Pancreas (tissue), 10 donors: ENCODE data around the gene SYNDIG1. TPM values are rescaled to one million over a fixed set of nuclear protein-coding genes. Genes with fewer than 3 reads are reported as not detected.

ENCODE experiments used
- ATAC-seq, 4 donors: fragments of 200-7000 bp; cut with Tn5 transposase; one replicate each; pipeline versions ENCODE4 v1.8.0 to v1.9.1; 2020; ENCODE audit warnings: mild to moderate bottlenecking in 4 of 4, moderate library complexity in 4 of 4
- DNase-seq, 6 donors: peaks; one replicate each; pipeline ENCODE4 v3.0.0-alpha.2; 2020
- FAIRE-seq: peaks from 2 replicates; lab custom pipeline; 2012; peaks lifted over from hg19 to GRCh38; lab: Jason Lieb, UNC
- H3K27ac ChIP-seq, 4 donors: fragments of 200-600 bp; sonication (generic); 1 replicate in 3 of 4; 2 replicates in 1 of 4; pipeline versions ENCODE4 v1.5.0 to v1.8.0; 2020
- H3K27me3 ChIP-seq, 4 donors: fragments of 200-600 bp; one replicate each; pipeline ENCODE4 v1.8.0; 2021
- H3K36me3 ChIP-seq, 3 donors: fragments of 200-600 bp; sonication (generic) in 1 of 3; one replicate each; pipeline versions ENCODE4 v1.5.0 to v1.8.0; 2020 to 2021
- H3K4me1 ChIP-seq, 3 donors: fragments of 200-600 bp; one replicate each; pipeline ENCODE4 v1.8.0; 2021
- H3K4me3 ChIP-seq, 4 donors: fragments of 200-600 bp; sonication (generic) in 2 of 4; one replicate each; pipeline versions ENCODE4 v1.5.0 to v1.8.0; 2020 to 2021
- H3K9me3 ChIP-seq, 4 donors: fragments of 200-600 bp; one replicate each; pipeline ENCODE4 v1.8.0; 2021
- WGBS, 2 donors: extraction: QIAGEN DNeasy Blood & Tissue Kit; methylation state at CpG; one replicate each; pipeline ENCODE4 v1.1.7; 2013; 5-methylcytosine and 5-hydroxymethylcytosine counted together
- intact Hi-C, 3 donors: fragments of 100-400 bp; cut with DNase I; formaldehyde crosslinking; loops; one replicate each; pipeline versions ENCODE4 v1.11.1 to v1.14.2; 2022
- polyA plus RNA-seq, 2 donors: library from polyadenylated mRNA; stranded (reverse); fragments of 200-250 nt; gene quantifications; one replicate each; pipeline ENCODE4 v1.2.3, GENCODE V29; 2013
- total RNA-seq, 6 donors: library from RNA; stranded (reverse); fragmentation: NEBNext Ultra II Directional in 4 of 6; extraction: Animal tissue kit (Norgen Biotek cat#: 25700) in 4 of 6; gene quantifications; one replicate each; pipeline versions ENCODE4 v1.2.1 to v1.2.4, GENCODE V29; 2021 to 2023
- TF ChIP-seq, protein P1 (sequence below), 4 donors: fragments of 200-600 bp; sonication (generic) in 3 of 4; IDR thresholded peaks; one replicate each; pipeline versions ENCODE4 v1.5.0 to v1.8.0; 2021; ENCODE audit warnings: antibody characterized with exemption in 4 of 4
- donor health status: healthy with polysubstance abuse.
- donor health status: DM: no; HTN: no; CAD: no; lungs with moderate emphysema.
- donor health status: DM: no; HTN: no; CAD: no.
- donor health status: control.
- donor health status: control.
- donor health status: Bipolar disorder and iron deficiency.
- donor health status: DM: yes; HTN: yes; CAD: no.
- donor health status: DM: no; HTN: no; CAD: no.
- donor health status: DM: no; HTN: no; CAD: no.
- donor health status: DM: yes; HTN: yes; CAD: no.

Gene SYNDIG1
- total and polyA plus RNA-seq, 8 donors, result 0.04 to 0.46 (median 0.23) TPM; not detected in 1

DNA sequence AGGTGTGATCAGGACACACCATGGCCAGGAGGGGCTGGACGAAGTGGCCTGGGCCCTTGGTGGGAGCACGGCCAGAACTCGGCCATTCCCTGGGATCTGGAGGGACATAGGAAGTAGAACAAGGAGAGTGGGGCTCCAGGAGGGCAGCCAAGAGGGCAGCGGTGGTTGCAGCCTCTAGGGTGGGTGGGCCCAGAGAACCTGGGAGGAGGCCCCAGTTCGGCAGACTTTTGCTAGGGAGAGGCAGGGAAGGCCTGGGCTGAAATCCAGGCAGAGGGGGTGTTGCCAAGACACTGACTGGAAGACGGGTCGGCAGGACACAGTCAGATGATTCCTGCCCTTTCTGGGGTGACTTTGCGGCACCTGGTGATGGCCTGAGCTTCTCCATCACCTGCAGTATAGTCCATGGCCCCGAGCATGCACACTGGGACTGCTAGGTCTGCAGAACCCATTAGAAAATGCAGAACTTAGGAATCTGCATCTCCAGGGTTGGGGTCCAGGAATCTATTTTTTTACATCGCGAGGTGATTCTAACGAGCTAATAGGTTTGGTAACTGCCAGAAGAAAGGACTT is 224.8 kb downstream of the SYNDIG1 start:
- Histone ChIP-seq H3K4me1 (no peaks in the 10 kb centered on the region), H3K36me3 (no peaks in the 10 kb centered on the region), H3K27me3 (no peaks in the 10 kb centered on the region), H3K27ac (no peak overlapping the region), H3K4me3 (no peak overlapping the region), H3K9me3 (no peaks in the 10 kb centered on the region)
- TF ChIP-seq, protein P1, sequence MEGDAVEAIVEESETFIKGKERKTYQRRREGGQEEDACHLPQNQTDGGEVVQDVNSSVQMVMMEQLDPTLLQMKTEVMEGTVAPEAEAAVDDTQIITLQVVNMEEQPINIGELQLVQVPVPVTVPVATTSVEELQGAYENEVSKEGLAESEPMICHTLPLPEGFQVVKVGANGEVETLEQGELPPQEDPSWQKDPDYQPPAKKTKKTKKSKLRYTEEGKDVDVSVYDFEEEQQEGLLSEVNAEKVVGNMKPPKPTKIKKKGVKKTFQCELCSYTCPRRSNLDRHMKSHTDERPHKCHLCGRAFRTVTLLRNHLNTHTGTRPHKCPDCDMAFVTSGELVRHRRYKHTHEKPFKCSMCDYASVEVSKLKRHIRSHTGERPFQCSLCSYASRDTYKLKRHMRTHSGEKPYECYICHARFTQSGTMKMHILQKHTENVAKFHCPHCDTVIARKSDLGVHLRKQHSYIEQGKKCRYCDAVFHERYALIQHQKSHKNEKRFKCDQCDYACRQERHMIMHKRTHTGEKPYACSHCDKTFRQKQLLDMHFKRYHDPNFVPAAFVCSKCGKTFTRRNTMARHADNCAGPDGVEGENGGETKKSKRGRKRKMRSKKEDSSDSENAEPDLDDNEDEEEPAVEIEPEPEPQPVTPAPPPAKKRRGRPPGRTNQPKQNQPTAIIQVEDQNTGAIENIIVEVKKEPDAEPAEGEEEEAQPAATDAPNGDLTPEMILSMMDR (IDR thresholded peaks at IDR 0.05), result no peak
- FAIRE-seq, result no peak
- WGBS, 2 donors, result 78 to 83% methylated on average over 12 of the region's 12 CpGs
- no peak for ATAC-seq
- no peak for DNase-seq
- intact Hi-C loops, result no loop called here

DNA sequence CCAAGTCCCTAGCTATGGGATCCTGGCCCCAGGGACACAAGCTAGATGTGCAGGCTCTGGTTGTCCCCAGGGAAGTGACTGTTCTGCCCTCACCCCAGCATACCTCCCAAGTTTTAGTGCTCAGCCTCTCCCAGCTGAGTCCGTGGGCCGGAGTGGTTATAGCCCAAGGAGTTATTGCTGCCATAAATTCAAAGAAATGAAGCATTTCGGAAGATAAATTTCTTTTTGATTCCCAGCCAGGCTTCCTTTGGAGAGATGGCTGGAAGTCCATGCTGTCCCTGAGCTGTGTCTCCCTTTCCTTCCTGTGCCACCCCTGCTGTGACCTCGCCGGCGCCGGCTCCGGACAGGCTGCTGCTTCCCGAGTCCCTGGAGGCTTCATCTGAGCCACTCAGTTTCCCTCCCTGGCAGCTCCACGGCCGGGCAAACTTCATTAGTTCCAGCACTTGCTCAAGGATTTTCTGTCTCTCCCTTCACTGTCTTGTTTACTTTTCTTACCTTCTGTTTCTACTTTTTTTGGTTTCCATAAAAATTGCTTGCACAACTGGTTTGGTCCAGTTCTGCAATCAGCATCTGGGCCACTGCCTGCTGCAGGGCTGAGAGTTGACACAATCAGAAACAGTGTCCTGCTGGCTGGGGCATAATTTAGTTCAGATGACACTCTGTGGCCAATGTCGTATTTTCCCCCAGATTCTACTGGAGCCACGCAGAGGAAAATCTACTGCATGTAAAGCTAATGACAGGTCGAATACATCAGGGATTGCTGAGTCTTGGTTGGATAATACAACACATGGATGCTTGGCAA is 225.5 kb downstream of the SYNDIG1 start:
- Histone ChIP-seq H3K27me3 (no peaks in the 10 kb centered on the region), H3K27ac (no peak overlapping the region), H3K4me3 (no peak overlapping the region), H3K4me1 (no peaks in the 10 kb centered on the region), H3K9me3 (no peaks in the 10 kb centered on the region), H3K36me3 (no peaks in the 10 kb centered on the region)
- intact Hi-C loops, result no loop called here
- no peak for ATAC-seq
- 47 to 52% methylated on average over 14 of the region's 14 CpGs for WGBS, 2 donors
- no peak for DNase-seq
- FAIRE-seq, result no peak
- TF ChIP-seq, protein P1 (IDR thresholded peaks at IDR 0.05), result no peak

DNA sequence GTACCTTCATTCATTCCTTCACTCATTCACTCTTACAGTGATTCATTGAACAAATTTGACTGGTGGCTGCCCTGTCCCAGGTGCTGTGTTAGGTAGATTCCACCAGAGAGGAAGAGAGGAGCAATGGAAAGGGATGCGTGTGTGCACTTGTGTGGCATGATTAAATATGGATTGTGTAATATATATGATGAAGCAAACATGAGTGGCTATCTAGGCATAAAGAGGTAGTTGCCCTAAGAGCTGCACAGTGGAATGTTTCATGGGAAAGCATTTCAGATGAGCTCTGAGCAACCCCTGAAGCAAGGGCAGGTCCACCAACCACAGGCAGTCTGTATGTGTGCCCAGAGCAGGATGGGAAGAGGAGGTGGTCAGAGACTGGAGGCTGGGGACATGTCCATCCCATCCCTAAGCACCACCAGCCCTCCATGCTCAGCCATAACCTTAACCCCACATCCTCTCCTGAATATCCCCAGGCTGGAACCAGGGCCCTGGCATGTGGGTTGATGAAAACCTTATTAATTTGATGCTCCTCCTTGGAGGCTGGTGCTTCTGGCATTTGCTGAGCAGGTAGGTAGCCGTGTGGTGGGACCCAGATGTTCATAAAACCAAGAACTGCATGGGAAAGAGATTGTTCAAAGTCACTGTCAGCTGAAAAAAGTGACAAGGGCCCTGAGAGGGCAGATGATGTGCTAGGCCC is 226.2 kb downstream of the SYNDIG1 start:
- intact Hi-C loops, result no loop called here
- DNase-seq, result no peak
- H3K36me3 ChIP-seq, result no peaks in the 10 kb centered on the region
- H3K4me1 ChIP-seq, result no peaks in the 10 kb centered on the region
- no peaks in the 10 kb centered on the region for H3K27me3 ChIP-seq
- no peaks in the 10 kb centered on the region for H3K9me3 ChIP-seq
- no peak for FAIRE-seq
- no peak for ATAC-seq
- H3K27ac ChIP-seq, result no peak overlapping the region
- no peak overlapping the region for H3K4me3 ChIP-seq
- 79 to 85% methylated on average over 2 of the region's 2 CpGs for WGBS, 2 donors
- TF ChIP-seq, protein P1 (IDR thresholded peaks at IDR 0.05), result no peak

DNA sequence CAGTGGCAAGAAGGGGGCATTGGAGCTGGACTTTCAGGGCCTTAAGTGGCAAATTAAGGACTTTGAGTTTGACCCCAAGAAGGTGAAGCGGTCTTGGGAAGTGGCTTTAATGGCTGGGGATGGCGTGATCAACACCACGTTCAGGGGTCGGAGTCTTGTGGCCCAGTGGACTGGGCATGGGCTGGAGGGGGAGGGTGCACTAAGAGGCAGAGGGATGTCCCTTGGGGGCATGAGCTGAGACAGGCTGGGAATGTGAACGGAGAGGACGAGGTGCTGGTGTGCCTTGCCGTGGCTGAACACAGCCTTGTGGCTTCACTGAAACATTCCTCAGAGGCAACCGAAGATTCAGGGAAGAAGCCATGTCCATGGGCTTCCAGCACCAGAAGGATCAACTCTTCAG is 227.0 kb downstream of the SYNDIG1 start:
- Histone ChIP-seq H3K4me1 (no peaks in the 10 kb centered on the region), H3K4me3 (no peak overlapping the region), H3K27me3 (no peaks in the 10 kb centered on the region), H3K27ac (no peak overlapping the region), H3K9me3 (no peaks in the 10 kb centered on the region), H3K36me3 (no peaks in the 10 kb centered on the region)
- 93 to 96% methylated on average over 8 of the region's 8 CpGs for WGBS, 2 donors
- no peak for FAIRE-seq
- ATAC-seq, result no peak
- no peak for DNase-seq
- intact Hi-C loops, result no loop called here
- TF ChIP-seq, protein P1 (IDR thresholded peaks at IDR 0.05), result no peak
